ENCODE data around the gene PHACTR4.
"Not testable (repeated sequence)": the region's sequence is repeated elsewhere in the genome, so short reads cannot be mapped to it uniquely, and the experiment has no call there.

The PHACTR4 gene

DNA sequence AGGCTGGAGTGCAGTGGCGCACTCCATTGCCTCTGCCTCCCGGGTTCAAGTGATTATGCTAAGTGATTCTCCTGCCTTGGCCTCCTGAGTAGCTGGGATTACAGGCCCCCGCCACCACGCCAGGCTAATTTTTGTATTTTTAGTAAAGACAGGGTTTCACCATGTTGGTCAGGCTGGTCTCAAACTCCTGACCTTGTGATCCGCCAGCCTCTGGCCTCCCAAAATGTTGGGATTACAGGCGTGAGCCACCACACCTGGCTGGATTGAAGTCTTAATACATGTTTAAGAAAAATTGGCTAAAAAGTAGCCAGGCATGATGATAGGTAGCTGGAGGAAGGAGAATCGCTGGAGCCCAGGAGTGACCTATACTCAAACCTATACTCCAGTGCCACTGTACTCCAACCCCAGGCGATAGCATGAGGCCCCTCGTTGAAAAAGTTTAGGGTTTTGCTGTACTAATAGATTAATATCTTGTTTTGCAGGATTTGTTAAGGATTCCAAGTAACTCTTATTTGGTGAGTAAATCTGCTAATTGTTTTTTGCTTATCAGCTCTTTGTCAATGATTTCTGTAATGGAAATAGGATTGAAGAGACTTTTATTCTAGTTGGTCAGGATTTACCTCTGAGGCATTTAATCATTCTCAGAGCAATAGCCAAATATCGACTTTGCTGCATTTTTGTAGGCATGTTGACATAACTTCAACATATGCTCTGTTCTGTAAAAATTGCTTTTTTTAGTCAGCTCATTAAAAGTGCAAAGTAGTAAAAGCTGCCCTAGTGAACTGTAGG is 138.3 kb downstream of the PHACTR4 start:
- no peak for DNase-seq (ENCODE audit: low read depth)
- TF ChIP-seq, protein P1, sequence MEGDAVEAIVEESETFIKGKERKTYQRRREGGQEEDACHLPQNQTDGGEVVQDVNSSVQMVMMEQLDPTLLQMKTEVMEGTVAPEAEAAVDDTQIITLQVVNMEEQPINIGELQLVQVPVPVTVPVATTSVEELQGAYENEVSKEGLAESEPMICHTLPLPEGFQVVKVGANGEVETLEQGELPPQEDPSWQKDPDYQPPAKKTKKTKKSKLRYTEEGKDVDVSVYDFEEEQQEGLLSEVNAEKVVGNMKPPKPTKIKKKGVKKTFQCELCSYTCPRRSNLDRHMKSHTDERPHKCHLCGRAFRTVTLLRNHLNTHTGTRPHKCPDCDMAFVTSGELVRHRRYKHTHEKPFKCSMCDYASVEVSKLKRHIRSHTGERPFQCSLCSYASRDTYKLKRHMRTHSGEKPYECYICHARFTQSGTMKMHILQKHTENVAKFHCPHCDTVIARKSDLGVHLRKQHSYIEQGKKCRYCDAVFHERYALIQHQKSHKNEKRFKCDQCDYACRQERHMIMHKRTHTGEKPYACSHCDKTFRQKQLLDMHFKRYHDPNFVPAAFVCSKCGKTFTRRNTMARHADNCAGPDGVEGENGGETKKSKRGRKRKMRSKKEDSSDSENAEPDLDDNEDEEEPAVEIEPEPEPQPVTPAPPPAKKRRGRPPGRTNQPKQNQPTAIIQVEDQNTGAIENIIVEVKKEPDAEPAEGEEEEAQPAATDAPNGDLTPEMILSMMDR (IDR thresholded peaks at IDR 0.05; ENCODE audit: insufficient read depth, low read depth, low read length, missing control alignments): no peak
- H3K4me3 ChIP-seq (ENCODE audit: low read length): peak overlapping the region; percentile 98

DNA sequence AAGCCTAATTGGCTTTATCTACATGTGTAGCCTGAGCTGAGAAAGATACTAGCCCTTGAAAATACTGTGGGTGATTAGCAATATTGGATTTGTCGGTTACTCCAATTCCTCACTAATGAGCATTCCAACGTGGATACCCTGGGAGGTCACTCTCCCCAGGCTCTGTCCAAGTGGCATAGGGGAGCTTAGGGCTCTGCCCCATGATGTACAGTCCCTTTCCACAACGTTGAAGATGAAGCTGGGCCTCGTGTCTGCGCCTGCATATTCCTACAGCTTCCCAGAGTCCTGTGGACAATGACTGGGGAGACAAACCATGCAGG is 138.9 kb downstream of the PHACTR4 start:
- TF ChIP-seq, protein P1 (IDR thresholded peaks at IDR 0.05; ENCODE audit: insufficient read depth, low read depth, low read length, missing control alignments): no peak
- no peak for DNase-seq (ENCODE audit: low read depth)
- H3K4me3 ChIP-seq (ENCODE audit: low read length): peak overlapping the region; percentile 98

DNA sequence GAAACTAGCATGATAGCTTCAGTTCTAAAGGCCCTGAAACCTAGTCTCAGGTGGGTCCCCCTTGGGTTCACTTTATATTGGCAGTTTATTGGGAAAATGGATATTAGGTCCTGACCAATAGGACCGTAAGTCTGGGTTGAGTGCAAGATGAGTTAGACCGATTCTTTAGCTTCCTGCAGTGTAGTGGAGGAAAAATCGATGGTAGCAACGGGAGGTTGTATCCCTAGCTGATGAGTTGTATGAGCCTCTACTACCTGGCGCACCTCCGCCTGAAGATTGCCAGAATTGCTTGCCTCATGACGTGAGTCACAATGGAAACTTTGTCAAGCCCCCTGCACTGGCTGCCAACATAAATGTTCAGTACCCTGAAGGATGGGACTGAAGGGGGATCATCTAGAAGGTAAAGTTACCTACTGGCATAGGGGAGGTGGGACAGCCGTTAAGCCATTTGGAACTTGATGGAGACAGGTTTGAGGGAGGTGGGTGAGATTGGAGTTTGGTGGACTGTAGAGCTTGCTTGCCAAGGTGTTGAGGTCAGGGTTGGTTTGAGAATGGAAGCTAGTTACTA is 140.2 kb downstream of the PHACTR4 start:
- peak overlapping the region; percentile 98 for H3K4me3 ChIP-seq (ENCODE audit: low read length)
- DNase-seq (ENCODE audit: low read depth): no peak
- TF ChIP-seq, protein P1 (IDR thresholded peaks at IDR 0.05; ENCODE audit: insufficient read depth, low read depth, low read length, missing control alignments): no peak

DNA sequence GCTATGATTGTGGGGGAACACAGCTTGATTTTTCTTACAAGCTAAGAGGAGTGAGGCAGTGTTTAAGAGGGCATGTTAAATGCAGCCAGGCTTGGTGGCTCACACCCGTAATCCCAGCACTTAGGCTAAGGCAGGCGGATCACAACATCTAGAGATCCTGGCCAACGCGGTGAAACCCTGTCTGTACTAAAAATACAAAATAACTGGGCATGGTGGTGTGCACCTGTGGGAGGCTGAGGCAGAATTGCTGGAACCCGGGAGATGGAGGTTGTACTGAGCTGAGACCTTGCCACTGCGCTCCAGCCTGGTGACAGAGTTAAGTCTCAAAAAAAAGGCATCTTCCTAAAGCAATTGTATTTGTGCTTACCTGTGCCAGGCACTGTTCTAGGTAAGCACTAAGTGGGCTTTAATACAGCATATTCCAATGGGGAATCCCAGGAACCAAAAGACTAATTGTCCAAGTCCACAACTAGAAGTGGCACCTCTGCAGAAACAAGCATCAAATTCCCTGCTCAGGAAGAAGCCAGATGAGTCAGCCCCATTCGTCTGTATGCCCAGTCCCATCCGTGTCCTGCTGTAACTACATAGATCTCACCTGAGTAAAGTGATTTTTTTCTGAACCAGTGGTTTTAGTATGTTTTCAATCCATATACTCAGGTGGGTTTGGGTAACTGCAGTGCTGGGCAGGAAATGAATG is 140.9 kb downstream of the PHACTR4 start:
- peak; percentile 68 for DNase-seq (ENCODE audit: low read depth)
- peak overlapping the region; percentile 10 for H3K4me3 ChIP-seq (ENCODE audit: low read length)

DNA sequence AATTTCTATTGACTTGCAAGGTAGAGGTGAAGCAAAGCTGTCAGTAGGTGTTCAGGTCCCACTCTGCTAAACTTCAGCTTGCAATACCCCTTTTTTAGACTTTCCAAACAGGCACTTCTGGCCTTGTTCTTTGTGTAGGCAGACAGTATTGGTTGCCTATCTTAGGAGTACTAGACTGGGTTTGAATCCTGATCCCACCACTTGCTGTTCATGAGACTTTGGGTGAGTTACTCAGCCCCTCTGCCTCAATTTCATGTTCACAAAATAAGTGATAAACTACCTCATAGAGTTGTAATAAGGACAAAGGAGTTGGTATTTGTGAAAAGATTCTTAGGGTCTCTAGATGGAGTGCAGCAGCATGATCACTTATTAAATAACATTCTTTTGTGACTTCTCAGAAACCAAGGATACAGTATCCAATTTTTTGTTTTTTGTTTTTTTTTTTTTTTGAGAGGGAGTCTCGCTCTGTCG is 141.5 kb downstream of the PHACTR4 start:
- no peak for DNase-seq (ENCODE audit: low read depth)
- no peak overlapping the region for H3K4me3 ChIP-seq (ENCODE audit: low read length)
- TF ChIP-seq, protein P1 (IDR thresholded peaks at IDR 0.05; ENCODE audit: insufficient read depth, low read depth, low read length, missing control alignments): no peak

More for the DNA sequence above, 140.9 kb downstream of the PHACTR4 start:
- TF ChIP-seq, protein P1 (IDR thresholded peaks at IDR 0.05; ENCODE audit: insufficient read depth, low read depth, low read length, missing control alignments): no peak

DNA sequence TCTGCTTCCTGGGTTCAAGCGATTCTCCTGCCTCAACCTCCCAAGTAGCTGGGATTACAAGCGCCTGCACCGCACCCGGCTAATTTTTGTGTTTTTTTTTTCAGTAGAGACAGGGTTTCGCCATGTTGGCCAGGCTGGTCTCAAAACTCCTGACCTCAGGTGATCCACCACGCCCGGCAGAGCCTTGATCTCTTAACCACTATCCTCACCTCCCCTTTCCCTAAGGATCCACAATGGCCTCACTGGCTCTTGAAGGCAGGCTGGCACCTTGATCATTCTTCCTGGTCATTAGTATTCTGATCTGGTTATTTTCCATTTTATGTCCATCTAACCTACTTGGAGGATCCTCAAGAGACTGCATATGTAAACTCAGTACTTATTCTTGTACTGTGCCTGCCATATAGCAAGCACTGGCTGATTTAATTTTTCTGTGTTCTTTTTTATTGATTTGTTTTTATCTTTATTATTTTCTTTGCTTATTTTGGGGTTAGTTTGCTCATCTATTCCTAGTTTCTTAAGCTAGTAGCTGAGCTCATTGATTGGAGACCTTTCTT is 142.6 kb downstream of the PHACTR4 start:
- TF ChIP-seq, protein P1 (IDR thresholded peaks at IDR 0.05; ENCODE audit: insufficient read depth, low read depth, low read length, missing control alignments): no peak
- no peak for DNase-seq (ENCODE audit: low read depth)
- H3K4me3 ChIP-seq (ENCODE audit: low read length): no peak overlapping the region

DNA sequence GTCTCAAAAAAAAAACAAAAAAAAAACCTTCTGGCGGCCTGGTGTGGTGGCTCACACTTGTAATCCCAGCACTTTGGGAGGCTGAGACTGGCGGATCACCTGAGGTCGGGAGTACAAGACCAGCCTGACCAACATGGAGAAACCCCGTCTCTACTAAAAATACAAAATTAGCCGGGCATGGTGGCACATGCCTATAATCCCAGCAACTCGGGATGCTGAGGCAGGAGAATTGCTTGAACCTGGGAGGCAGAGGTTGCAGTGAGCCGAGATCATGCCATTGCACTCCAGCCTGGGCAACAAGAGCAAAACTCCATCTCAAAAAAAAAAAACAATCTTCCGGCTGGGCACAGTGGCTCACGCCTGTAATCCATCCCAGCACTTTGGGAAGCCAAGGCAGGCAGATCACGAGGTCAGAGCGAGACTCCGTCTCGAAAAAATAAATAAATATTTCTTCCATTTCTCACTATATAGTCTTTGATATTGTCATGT is 144.9 kb downstream of the PHACTR4 start:
- not testable (repeated sequence) for H3K4me3 ChIP-seq (ENCODE audit: low read length); DNase-seq (ENCODE audit: low read depth)

All from epithelial cell of esophagus (primary cell).